HUDEP-2 (cell line): ENCODE measurements around the gene PPFIBP2.

ENCODE experiments used
- DNase-seq, 76 experiments: peaks; one replicate each; lab custom pipeline; 2025; ENCODE audit not compliant: unreplicated experiment in 76 of 76; lab: John Stamatoyannopoulos, UW

Gene PPFIBP2

GRCh38 chr11:7683571-7683970, 169.8 kb downstream of the PPFIBP2 start:
- no peak for DNase-seq

GRCh38 chr11:7686761-7687160, 173.0 kb downstream of the PPFIBP2 start:
- DNase-seq: no peak

- no peak for DNase-seq
These were observed 173.6 kb downstream of the PPFIBP2 start for GRCh38 chr11:7687386-7687785.

- DNase-seq: peak in 6 of 76 experiments; percentile 1 to 10 (median 4)
These were observed 174.5 kb downstream of the PPFIBP2 start for GRCh38 chr11:7688238-7688826.

GRCh38 chr11:7689239-7689638, 175.4 kb downstream of the PPFIBP2 start:
- DNase-seq: no peak

GRCh38 chr11:7690648-7691047, 176.8 kb downstream of the PPFIBP2 start:
- no peak for DNase-seq

- no peak for DNase-seq
These were observed 178.1 kb downstream of the PPFIBP2 start for GRCh38 chr11:7691759-7692350.

- DNase-seq: no peak
These were observed 178.6 kb downstream of the PPFIBP2 start for GRCh38 chr11:7692426-7692825.

- no peak for DNase-seq
These were observed 180.4 kb downstream of the PPFIBP2 start for GRCh38 chr11:7694235-7694634.

- DNase-seq: no peak
These were observed 182.6 kb downstream of the PPFIBP2 start for GRCh38 chr11:7696424-7696823.
